Mesothelial cell of epicardium (in vitro differentiated cells): ENCODE data around the gene PQBP1. TPM values are rescaled to one million over a fixed set of nuclear protein-coding genes. Genes with fewer than 3 reads are reported as not detected.

Experiments used
- DNase-seq, 2 experiments: peaks; one replicate each; pipeline ENCODE4 v3.0.0; 2021; ENCODE audit warnings: low spot score in 2 of 2; ENCODE audit not compliant: unreplicated experiment in 2 of 2
- H3K27ac Mint-ChIP-seq: 2 replicates; pipeline ENCODE4 v1.8.0; 2021; ENCODE audit warnings: mixed read lengths
- H3K27me3 Mint-ChIP-seq: 2 replicates; pipeline ENCODE4 v1.8.0; 2021; ENCODE audit warnings: low read depth, mixed read lengths
- H3K36me3 Mint-ChIP-seq: 2 replicates; pipeline ENCODE4 v1.8.0; 2021; ENCODE audit warnings: mixed read lengths
- H3K4me1 Mint-ChIP-seq: 2 replicates; pipeline ENCODE4 v1.8.0; 2021; ENCODE audit warnings: mixed read lengths
- H3K4me3 Mint-ChIP-seq: 2 replicates; pipeline ENCODE4 v1.8.0; 2021; ENCODE audit warnings: mild to moderate bottlenecking, moderate library complexity, mixed read lengths
- H3K9me3 Mint-ChIP-seq: 2 replicates; pipeline ENCODE4 v1.8.0; 2021; ENCODE audit warnings: mixed read lengths
- CTCF ChIP-seq: fragments of 200-600 bp; sonication (generic); IDR thresholded peaks from one replicate; pipeline ENCODE4 v1.5.0; 2021; ENCODE audit warnings: antibody characterized with exemption; ENCODE audit not compliant: unreplicated experiment
- total RNA-seq: library from RNA; stranded (reverse); gene quantifications from 3 replicates; pipeline ENCODE4 v1.2.1, GENCODE V29; 2021

The PQBP1 gene
- total RNA-seq, 1 donor from 2014 or later: 62.2 TPM

DNA sequence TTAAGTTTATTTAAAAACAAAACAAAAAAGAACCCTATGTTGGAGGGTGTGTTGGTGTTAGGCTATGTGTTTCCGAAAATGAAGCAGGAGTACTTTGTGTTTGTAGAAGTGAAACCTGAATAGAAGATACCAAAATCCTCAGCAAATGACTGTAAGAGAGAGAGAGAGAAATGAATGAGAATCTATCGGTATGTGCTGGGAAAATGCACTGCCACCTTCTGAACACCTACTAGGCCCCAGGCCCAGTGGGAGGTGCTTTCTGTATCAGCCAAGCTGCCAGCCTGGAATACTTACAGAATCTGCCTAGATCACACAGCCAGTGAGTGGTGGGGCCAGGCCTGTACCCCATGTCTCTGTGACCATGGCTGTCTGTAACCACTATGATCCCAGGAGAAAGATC, 36.0 kb downstream of the PQBP1 start:
- H3K27me3 Mint-ChIP-seq: no peaks in the 10 kb centered on the region
- H3K4me3 Mint-ChIP-seq: no peak overlapping the region
- peaks cover 29% of the 10 kb centered on the region for H3K36me3 Mint-ChIP-seq
- TF ChIP-seq CTCF: no peak
- H3K4me1 Mint-ChIP-seq: no peaks in the 10 kb centered on the region
- no peak overlapping the region for H3K27ac Mint-ChIP-seq
- DNase-seq: no peak
- H3K9me3 Mint-ChIP-seq: peaks cover 26% of the 10 kb centered on the region

DNA sequence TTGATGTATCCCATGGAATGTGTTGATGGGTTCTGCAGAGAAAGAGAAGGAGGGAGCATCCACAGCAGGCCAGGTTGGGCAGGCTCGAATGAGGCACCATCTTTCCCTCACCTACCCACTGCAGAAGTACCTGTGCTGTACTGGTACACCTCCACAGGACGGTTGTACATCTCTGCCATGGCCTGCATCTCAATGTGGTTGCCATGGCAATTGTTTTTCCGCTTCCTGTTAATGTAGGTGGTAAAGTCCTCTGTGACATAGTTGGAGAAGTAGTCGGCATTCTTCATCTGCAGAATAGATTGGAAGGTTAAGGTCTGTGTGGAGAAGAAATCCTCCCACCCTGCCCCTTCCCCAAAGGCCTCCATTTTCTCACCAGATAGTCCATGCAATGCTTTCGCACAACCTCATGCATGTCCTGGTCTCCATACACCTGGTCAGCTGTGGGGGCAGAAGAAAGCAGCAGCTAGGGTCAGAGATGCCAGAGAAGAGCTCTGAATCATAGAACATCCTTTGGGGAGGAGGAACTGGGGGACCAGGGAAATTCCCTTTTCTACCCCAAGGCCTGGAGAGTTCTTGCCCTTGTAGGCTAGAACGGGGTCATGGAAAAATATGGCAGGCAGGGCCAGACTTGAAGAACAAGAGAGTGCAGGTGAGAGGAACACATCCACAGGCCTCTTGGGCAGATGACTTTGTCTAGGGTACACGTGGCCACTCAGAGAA, 37.0 kb downstream of the PQBP1 start:
- TF ChIP-seq CTCF: no peak
- Mint-ChIP-seq H3K9me3 (peaks cover 26% of the 10 kb centered on the region), H3K36me3 (peaks cover 29% of the 10 kb centered on the region), H3K4me1 (no peaks in the 10 kb centered on the region), H3K4me3 (no peak overlapping the region), H3K27me3 (no peaks in the 10 kb centered on the region), H3K27ac (no peak overlapping the region)
- DNase-seq: no peak

GRCh38 chrX:48935301-48935670, 37.6 kb downstream of the PQBP1 start:
- Mint-ChIP-seq H3K27ac (no peak overlapping the region), H3K9me3 (peaks cover 23% of the 10 kb centered on the region), H3K4me3 (no peak overlapping the region), H3K36me3 (peaks cover 27% of the 10 kb centered on the region), H3K4me1 (no peaks in the 10 kb centered on the region), H3K27me3 (no peaks in the 10 kb centered on the region)
- TF ChIP-seq CTCF: no peak
- DNase-seq: no peak

DNA sequence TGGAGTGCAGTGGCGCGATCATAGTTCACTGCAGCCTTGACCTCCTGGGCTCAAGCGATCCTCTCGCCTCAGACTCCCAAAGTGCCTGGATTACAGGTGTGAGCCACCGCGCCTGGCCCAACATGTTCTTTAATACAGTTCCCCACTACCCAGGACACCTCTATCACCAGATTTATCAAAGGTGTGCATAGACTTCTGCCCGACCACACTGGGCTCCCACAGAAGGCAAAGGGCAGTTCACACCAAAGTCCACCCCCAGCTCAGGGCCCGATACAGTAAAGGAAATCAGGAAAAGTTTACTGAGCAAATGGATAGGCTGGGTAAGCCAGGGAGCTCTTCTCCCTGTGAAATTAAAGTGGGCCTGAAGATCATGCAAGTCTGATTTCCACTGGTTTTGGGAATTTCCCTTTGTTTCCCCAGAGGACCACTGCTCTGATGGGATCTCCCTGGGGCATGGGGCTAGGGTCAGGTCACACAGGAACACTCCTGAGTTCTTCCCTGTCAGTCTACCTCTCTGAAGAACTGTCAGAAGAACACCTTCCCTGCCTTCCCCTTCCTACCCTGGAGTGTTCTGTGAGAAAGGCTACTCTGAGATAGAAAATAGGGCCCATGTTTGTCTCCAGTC, 38.8 kb downstream of the PQBP1 start:
- Mint-ChIP-seq H3K4me3 (no peak overlapping the region), H3K27me3 (no peaks in the 10 kb centered on the region), H3K36me3 (peaks cover 23% of the 10 kb centered on the region), H3K9me3 (peaks cover 18% of the 10 kb centered on the region), H3K27ac (no peak overlapping the region), H3K4me1 (no peaks in the 10 kb centered on the region)
- DNase-seq: no peak
- TF ChIP-seq CTCF: no peak

GRCh38 chrX:48937054-48937907, 39.6 kb downstream of the PQBP1 start:
- Mint-ChIP-seq H3K4me1 (no peaks in the 10 kb centered on the region), H3K36me3 (peaks cover 25% of the 10 kb centered on the region), H3K9me3 (peaks cover 20% of the 10 kb centered on the region), H3K4me3 (no peak overlapping the region), H3K27me3 (no peaks in the 10 kb centered on the region), H3K27ac (no peak overlapping the region)
- TF ChIP-seq CTCF: no peak
- DNase-seq: no peak
